AG10803 (cell line): ENCODE measurements around the gene BCAS3.
"Not testable (repeated sequence)": the region's sequence is repeated elsewhere in the genome, so short reads cannot be mapped to it uniquely, and the experiment has no call there.

Experiments used
- DNase-seq: peaks from one replicate; pipeline ENCODE4 v3.0.0; 2010; ENCODE audit warnings: low read depth
- H3K4me3 ChIP-seq: 2 replicates; pipeline ENCODE4 v1.5.1; 2011; ENCODE audit warnings: mild to moderate bottlenecking, low read length, control low read depth
- TF ChIP-seq, protein P1 (sequence below): conservative IDR thresholded peaks from 2 replicates; pipeline ENCODE4 v1.5.1; 2011; ENCODE audit warnings: mild to moderate bottlenecking, low read length, control low read depth, inconsistent platforms

BCAS3 gene

DNA sequence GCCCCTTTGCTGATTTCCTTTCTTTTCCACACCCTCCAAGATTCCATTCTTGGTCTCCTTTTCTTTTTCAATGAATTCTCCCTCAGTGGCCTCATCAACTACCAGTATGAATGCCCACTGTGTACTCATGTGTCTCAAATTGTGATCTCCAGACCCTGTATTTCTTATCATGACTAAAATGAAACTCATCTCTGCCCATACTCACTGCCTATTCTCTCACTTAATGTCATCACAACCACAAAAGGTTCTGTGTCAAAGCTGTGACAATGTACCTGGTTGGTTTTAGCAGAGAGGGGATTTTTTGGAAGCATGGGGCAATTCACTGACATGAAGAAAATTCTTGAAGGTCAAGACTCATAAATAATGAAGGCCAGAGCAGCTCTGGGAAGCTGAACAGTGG lies 763.0 kb downstream of the BCAS3 start:
- no peak for DNase-seq
- TF ChIP-seq, protein P1, sequence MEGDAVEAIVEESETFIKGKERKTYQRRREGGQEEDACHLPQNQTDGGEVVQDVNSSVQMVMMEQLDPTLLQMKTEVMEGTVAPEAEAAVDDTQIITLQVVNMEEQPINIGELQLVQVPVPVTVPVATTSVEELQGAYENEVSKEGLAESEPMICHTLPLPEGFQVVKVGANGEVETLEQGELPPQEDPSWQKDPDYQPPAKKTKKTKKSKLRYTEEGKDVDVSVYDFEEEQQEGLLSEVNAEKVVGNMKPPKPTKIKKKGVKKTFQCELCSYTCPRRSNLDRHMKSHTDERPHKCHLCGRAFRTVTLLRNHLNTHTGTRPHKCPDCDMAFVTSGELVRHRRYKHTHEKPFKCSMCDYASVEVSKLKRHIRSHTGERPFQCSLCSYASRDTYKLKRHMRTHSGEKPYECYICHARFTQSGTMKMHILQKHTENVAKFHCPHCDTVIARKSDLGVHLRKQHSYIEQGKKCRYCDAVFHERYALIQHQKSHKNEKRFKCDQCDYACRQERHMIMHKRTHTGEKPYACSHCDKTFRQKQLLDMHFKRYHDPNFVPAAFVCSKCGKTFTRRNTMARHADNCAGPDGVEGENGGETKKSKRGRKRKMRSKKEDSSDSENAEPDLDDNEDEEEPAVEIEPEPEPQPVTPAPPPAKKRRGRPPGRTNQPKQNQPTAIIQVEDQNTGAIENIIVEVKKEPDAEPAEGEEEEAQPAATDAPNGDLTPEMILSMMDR, result no peak
- no peak overlapping the region for H3K4me3 ChIP-seq

DNA sequence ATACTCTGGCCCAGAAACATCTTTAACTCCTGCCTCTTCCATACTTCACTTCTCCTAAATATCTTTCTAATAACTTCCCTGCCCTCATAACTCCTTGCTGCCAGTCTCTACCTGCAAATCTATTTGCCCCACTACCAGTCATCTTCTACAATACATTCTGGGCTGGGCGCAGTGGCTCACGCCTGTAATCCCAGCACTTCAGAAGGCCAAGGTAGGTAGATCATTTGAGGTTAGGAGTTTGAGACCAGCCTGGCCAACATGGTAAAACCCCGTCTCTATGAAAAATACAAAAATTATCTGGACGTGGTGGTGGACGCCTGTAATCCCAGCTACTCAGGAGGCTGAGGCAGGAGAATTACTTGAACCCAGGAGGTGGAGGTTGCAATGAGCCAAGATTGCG lies 763.9 kb downstream of the BCAS3 start:
- DNase-seq, H3K4me3 ChIP-seq: not testable (repeated sequence)

DNA sequence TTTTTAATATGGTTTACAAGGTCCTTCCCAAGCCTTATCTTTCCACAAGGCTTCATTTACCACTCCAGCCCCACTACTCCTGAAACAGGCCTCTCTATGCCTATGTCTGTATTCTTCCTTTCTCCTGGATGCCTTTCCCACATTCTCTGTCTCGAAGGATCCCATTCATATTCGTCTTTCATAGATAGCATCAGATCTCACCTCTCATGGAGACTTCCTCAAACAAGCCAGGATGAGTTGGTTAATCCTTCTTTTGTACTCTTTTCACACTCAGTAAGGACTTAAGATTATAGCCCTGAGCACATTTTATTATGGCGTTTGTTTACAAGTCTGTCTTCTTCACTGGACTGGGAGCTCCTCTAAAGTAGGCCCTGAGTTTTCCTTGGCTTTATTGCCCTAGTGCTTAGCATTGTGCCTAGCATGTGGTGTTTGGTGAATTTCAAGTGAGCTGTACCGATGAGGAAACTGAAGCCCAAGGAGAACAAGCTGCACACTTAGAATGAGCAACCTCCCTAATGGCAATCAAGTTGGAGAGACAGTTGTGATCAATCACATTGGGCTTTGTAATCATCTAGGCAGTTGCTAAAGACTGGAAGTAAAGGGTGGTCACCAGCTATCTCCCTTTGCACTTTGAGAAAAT lies 764.6 kb downstream of the BCAS3 start:
- TF ChIP-seq, protein P1, result no peak
- DNase-seq, result no peak
- no peak overlapping the region for H3K4me3 ChIP-seq
